Measurements from ENCODE around the gene OPA1.

- TF ChIP-seq CTCF (conservative IDR thresholded peaks at IDR 0.05; ENCODE audit: low read depth, low read length) (no peak), POLR2A (IDR thresholded peaks at IDR 0.05; ENCODE audit: low read depth, low read length) (no peak), FOS (IDR thresholded peaks at IDR 0.05; ENCODE audit: low read depth, low read length) (no peak), BHLHE40 (IDR thresholded peaks at IDR 0.05; ENCODE audit: low read depth, low read length) (no peak), RFX5 (IDR thresholded peaks at IDR 0.05; ENCODE audit: low read depth, low read length) (no peak), RCOR1 (IDR thresholded peaks at IDR 0.05; ENCODE audit: insufficient replicate concordance, low read length) (no peak), ELK1 (IDR thresholded peaks at IDR 0.05; ENCODE audit: borderline replicate concordance, low read depth, low read length) (no peak), MAFK (IDR thresholded peaks at IDR 0.05; ENCODE audit: low read depth, low read length) (no peak), MAZ (IDR thresholded peaks at IDR 0.05; ENCODE audit: borderline replicate concordance, low read depth, low read length) (no peak), SMC3 (IDR thresholded peaks at IDR 0.05; ENCODE audit: low read depth, low read length) (no peak), RAD21 (IDR thresholded peaks at IDR 0.05; ENCODE audit: low read length) (no peak), CEBPB (IDR thresholded peaks at IDR 0.05; ENCODE audit: low read depth, low read length) (no peak)
- TF ChIP-seq, protein P1, sequence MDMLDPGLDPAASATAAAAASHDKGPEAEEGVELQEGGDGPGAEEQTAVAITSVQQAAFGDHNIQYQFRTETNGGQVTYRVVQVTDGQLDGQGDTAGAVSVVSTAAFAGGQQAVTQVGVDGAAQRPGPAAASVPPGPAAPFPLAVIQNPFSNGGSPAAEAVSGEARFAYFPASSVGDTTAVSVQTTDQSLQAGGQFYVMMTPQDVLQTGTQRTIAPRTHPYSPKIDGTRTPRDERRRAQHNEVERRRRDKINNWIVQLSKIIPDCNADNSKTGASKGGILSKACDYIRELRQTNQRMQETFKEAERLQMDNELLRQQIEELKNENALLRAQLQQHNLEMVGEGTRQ (IDR thresholded peaks at IDR 0.05; ENCODE audit: low read depth, low read length): no peak
Measured at GRCh38 chr3:193548406-193548805, 44.6 kb upstream of the OPA1 start.
